D721Med (cell line): ENCODE data around the gene ZFY.
"Not testable (repeated sequence)": the region's sequence is repeated elsewhere in the genome, so short reads cannot be mapped to it uniquely, and the experiment has no call there.

Experiments
- DNase-seq: peaks from one replicate; pipeline ENCODE4 v3.0.0; 2011; ENCODE audit warnings: low spot score; ENCODE audit not compliant: insufficient read length
- FAIRE-seq: peaks from 2 replicates; lab custom pipeline; 2011; peaks lifted over from hg19 to GRCh38; lab: Jason Lieb, UNC
- TF ChIP-seq, protein P1 (sequence below): IDR thresholded peaks from 2 replicates; pipeline ENCODE4 v1.5.1; 2012; ENCODE audit warnings: mild to moderate bottlenecking, control low read depth; ENCODE audit not compliant: insufficient read depth; ENCODE audit errors: missing control alignments

ZFY gene

DNA sequence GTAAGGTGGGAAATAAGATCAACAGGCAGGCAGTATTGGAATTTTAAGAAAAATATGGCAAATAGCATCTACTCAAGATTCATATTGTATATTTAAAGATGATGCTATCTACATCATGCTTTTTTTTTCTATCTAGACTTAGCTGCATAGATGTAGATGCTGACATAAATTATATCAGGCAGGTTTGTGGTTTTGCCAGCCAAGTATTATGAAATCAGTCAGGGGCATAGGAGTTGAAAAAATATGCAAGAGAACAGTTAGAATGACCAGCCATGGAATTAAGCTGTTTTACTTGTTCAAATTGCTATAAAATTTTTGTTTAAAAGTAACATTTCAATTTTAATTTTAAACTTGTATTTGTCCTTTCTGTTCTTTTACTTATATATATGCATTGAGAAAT lies 34.4 kb downstream of the ZFY start:
- no peak for FAIRE-seq
- DNase-seq = no peak

DNA sequence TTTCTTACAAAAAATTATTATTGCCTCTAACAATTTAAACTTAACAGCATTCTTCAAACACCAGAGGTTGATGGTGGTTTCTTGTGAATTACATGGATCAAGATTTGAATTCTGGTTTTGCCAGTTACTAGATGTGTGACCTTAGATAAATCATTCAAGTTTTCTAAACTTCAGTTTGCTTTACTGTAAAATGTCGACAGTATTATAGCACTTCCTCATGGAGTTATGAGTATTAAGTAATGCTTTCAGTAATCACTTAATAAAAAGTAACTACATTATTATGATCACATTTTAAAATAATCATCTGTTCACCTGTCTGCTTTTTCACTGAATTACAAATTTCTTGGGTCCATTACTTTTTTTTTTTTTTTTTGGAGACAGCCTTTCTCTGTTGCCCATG lies 37.5 kb downstream of the ZFY start:
- no peak for DNase-seq
- FAIRE-seq = no peak
- TF ChIP-seq, protein P1, sequence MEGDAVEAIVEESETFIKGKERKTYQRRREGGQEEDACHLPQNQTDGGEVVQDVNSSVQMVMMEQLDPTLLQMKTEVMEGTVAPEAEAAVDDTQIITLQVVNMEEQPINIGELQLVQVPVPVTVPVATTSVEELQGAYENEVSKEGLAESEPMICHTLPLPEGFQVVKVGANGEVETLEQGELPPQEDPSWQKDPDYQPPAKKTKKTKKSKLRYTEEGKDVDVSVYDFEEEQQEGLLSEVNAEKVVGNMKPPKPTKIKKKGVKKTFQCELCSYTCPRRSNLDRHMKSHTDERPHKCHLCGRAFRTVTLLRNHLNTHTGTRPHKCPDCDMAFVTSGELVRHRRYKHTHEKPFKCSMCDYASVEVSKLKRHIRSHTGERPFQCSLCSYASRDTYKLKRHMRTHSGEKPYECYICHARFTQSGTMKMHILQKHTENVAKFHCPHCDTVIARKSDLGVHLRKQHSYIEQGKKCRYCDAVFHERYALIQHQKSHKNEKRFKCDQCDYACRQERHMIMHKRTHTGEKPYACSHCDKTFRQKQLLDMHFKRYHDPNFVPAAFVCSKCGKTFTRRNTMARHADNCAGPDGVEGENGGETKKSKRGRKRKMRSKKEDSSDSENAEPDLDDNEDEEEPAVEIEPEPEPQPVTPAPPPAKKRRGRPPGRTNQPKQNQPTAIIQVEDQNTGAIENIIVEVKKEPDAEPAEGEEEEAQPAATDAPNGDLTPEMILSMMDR = no peak

More for the DNA sequence above, 34.4 kb downstream of the ZFY start:
- TF ChIP-seq, protein P1 = no peak

DNA sequence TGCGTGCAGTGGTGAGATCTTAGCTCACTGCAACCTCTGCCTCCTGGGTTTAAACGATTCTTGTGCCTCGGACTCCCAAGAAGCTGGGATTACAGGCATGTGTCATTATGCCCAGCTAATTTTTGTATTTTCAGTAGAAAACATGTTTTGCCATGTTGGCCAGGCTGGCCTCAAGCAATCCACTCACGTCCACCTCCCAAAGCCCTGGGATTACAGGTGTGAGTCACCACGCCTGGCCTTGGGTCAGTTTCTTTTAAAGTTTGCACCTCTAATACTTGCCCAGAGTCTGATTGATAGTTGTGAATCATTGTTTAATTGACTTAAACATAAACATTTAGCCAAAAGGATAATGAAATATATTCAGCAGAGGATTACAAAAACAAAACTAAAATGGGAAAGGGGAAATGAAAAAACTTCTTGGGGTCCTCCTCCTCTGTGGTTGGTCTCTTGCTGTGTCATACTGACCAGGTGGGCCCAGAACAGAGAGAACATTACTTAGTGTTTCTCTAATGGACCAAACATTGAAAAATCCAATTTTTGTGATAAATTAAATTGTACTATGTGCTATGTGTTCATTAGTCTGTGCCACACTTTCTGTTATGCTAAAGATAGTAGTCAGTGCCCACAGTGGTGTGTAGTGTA lies 38.0 kb downstream of the ZFY start:
- TF ChIP-seq, protein P1 = no peak
- no peak for DNase-seq
- no peak for FAIRE-seq

DNA sequence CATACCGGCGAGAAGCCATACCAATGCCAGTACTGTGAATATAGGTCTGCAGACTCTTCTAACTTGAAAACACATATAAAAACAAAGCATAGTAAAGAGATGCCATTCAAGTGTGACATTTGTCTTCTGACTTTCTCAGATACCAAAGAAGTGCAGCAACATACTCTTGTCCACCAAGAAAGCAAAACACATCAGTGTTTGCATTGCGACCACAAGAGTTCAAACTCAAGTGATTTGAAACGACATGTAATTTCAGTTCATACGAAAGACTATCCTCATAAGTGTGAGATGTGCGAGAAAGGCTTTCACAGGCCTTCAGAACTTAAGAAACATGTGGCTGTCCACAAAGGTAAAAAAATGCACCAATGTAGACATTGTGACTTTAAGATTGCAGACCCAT lies 44.1 kb downstream of the ZFY start:
- no peak for DNase-seq
- no peak for FAIRE-seq

DNA sequence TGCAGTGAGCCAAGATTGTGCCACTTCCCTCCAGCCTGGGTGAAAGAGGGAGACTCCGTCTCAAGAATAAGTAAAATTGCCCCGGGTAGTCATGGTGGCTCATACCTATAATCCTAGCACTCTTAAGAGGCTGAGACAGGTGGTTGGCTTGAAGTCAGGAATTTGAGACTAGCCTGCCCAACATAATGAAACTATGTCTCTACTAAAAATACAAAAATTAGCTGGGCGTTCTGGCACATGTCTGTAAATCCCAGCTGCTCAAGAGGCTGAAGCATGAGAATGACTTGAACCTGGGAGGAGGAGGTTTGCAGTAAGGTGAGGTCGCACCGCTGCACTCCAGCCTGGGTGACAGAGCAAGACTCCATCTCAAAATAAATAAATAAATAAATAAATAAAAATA lies 49.3 kb downstream of the ZFY start:
- FAIRE-seq = no peak
- TF ChIP-seq, protein P1 = no peak

More for the DNA sequence above, 44.1 kb downstream of the ZFY start:
- TF ChIP-seq, protein P1 = no peak

DNA sequence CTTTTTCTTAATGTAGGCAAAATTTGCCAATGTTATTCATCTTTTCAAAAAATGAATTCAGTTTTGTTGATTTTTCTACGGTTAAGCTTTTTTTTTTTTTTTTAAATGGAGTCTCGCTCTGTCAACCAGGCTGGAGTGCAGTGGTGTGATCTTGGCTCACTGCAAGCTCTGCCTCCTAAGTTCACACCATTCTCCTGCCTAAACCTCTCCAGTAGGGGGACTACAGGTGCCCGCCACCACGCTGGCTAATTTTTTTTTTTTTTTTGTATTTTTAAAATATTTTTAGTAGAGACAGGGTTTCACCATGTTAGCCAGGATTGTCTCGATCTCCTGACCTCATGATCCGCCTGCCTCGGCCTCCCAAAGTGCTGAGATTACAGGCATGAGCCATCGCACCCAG lies 52.0 kb downstream of the ZFY start:
- not testable (repeated sequence) for DNase-seq, FAIRE-seq

More for the DNA sequence above, 49.3 kb downstream of the ZFY start:
- DNase-seq = no peak

DNA sequence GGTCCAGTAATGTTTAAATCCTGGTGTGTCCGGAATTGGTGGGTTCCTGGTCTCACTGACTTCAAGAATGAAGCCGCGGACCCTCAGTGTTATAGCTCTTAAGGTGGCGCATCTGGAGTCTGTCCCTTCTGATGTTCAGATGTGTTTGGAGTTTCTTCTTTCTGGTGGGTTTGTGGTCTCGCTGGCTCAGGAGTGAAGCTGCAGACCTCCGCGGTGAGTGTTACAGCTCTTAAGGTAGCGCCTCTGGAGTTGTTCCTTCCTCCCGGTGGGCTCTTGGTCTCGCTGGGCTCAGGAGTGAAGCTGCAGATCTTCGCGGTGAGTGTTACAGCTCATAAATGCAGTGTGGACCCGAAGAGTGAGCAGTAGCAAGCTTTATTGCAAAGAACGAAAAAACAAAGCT lies 62.2 kb downstream of the ZFY start:
- not testable (repeated sequence) for FAIRE-seq, DNase-seq

DNA sequence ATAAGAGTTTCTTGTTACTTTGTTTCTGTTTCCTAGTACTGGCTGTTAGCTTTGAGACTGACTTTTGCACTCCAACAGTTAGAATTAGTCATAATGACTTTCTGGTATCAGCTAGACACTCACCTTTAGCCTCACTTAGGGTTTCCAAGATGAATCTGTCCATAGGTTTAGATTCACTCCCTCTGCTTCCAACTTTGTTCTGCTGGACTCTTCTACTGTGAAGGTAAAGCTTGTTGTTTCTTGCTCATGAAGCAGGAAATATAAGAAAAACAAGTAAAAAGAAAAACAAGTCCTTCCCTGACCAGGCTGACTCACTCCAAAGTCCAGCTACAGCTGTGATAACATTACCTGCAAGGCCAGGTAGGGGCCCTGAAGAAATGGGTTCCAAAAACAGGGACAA lies 67.0 kb downstream of the ZFY start:
- FAIRE-seq (no peak), DNase-seq (no peak)

More for the DNA sequence above, 67.0 kb downstream of the ZFY start:
- TF ChIP-seq, protein P1 = no peak
